ENCODE measurements around the gene ZNF638. TPM values are rescaled to one million over a fixed set of nuclear protein-coding genes. Genes with fewer than 3 reads are reported as not detected.
A peak's percentile ranks its signal among the peaks of the same experiment; 100 is the strongest.

ZNF638 gene
- total and polyA plus RNA-seq, 2 donors (not counting 3 experiments of a cell fraction or from before 2014, with no cell fraction given), result 36.4 to 111 TPM

- Histone ChIP-seq H3K9me1 (replicated peaks; ENCODE audit: control insufficient read depth, extremely low read depth, insufficient read depth, low read length) (no peaks in the 10 kb centered on the region), H3K79me2 (ENCODE audit: control insufficient read depth, insufficient read depth, low read length) (peaks cover 2% of the 10 kb centered on the region), H3K4me2 (ENCODE audit: insufficient read depth, low read length) (no peak overlapping the region), H3K27ac (ENCODE audit: insufficient read depth, low read depth, low read length) (no peak overlapping the region), H3K4me1 (ENCODE audit: control insufficient read depth, extremely low read depth, insufficient read depth, low read length) (peaks cover 20% of the 10 kb centered on the region), H3K4me3 (replicated peaks in 1 of 3; ENCODE audit: insufficient read depth in 1 of 3, low read depth in 1 of 3, low read length in 3 of 3) (no peak overlapping the region), H3K27me3 (ENCODE audit: control insufficient read depth in 2 of 2, insufficient read depth in 2 of 2, low read length in 2 of 2) (no peaks in the 10 kb centered on the region), H2AFZ (ENCODE audit: low read depth, low read length) (no peak overlapping the region), H3K9me3 (replicated peaks; ENCODE audit: control insufficient read depth, insufficient read depth, low read length) (no peaks in the 10 kb centered on the region), H3K36me3 (ENCODE audit: control insufficient read depth in 2 of 2, extremely low read depth in 1 of 2, insufficient read depth in 2 of 2, low read length in 2 of 2) (peaks cover 0 to 7% of the 10 kb centered on the region in 2 experiments), H3K9ac (replicated peaks; ENCODE audit: extremely low read depth, insufficient read depth, low read length) (no peak overlapping the region), H4K20me1 (replicated peaks; ENCODE audit: control insufficient read depth, extremely low read depth, insufficient read depth, low read length) (no peaks in the 10 kb centered on the region)
- ChIA-PET CTCF (interaction anchor here (1.9 kb wide), 1 partner anchor 12 kb away, joined by 11 read pairs; no protein-coding TSS in a partner anchor), POLR2A (no interaction called here)
- intact Hi-C loops (cut with micrococcal nuclease), result no loop called here
- DNase-seq (ENCODE audit: low read depth, low spot score) (no peak), FAIRE-seq (peak; percentile 59)
- BruUV-seq (replicated peaks), result no TSS peak
- dilution Hi-C loops (cut with MboI; ENCODE audit: extremely low pct_ligation_motif_present, low sequenced_read_pairs), result no loop called here
- TF ChIP-seq CTCF (IDR thresholded peaks at IDR 0.05; ENCODE audit: extremely low read depth in 1 of 2, insufficient read depth in 1 of 2, low read depth in 1 of 2, low read length in 2 of 2), result no peak
- TF ChIP-seq EZH2 (IDR thresholded peaks at IDR 0.05; ENCODE audit: borderline replicate concordance, low read depth, low read length, severe bottlenecking), result no peak
- TF ChIP-seq FOS (IDR thresholded peaks at IDR 0.05; ENCODE audit: borderline replicate concordance, insufficient read depth, low read length), result no peak
- TF ChIP-seq JUN (IDR thresholded peaks at IDR 0.05; ENCODE audit: borderline replicate concordance, insufficient read depth, insufficient read length, low read depth), result no peak
- TF ChIP-seq GATA2 (IDR thresholded peaks at IDR 0.05; ENCODE audit: insufficient read depth, insufficient read length, low read depth, low read length), result no peak
- TF ChIP-seq, protein P1, sequence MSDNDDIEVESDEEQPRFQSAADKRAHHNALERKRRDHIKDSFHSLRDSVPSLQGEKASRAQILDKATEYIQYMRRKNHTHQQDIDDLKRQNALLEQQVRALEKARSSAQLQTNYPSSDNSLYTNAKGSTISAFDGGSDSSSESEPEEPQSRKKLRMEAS (IDR thresholded peaks at IDR 0.05; ENCODE audit: insufficient read depth, insufficient read length), result no peak
- no peak for TF ChIP-seq POLR2AphosphoS5 (IDR thresholded peaks at IDR 0.05; ENCODE audit: insufficient read depth, low read depth, low read length)
- no peak for TF ChIP-seq MYC (IDR thresholded peaks at IDR 0.05; ENCODE audit: low read depth, low read length)
- no peak for TF ChIP-seq POLR2A (IDR thresholded peaks at IDR 0.05; ENCODE audit: low read depth, low read length)
These were observed 141.9 kb downstream of the ZNF638 start for GRCh38 chr2:71473346-71474031.

Data from endothelial cell of umbilical vein (primary cell).